ENCODE measurements around the gene UBR4. TPM values are rescaled to one million over a fixed set of nuclear protein-coding genes. Genes with fewer than 3 reads are reported as not detected.
A peak's percentile ranks its signal among the peaks of the same experiment; 100 is the strongest.

The UBR4 gene
- total RNA-seq, 4 donors from 2014 or later: 140 to 418 (median 223) TPM

DNA sequence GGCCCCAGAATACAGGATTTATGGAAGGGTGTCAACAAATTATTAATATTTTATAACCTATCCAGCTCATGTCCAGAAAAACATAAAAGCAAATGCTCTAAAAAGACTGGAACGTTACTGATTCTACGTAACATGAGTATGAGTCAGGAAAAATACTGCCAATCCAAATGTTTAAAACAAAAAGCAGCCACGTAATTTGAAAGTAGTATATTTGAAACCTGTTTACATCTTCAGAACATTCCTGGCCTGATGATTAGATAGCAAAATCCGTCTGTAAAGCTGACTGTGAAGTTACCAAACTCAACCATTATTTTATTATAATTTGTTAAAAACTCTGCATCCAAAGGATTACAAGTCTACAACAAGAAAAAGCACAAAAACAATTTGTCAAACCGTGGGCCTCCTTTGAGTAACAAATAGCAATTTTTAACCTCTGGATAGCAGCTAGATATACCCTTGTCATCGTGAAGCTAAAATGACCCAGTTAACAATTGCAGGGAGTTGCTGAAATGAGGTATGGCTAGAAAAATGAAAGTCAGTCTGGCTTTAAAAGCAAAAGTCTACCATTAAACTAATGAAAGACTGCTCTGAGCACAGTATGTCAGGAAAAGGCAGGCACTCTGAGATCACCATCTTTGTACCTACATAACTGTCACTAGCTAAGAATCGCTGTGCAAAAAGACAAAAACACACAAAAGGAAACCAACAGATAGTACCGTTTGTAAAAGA, 1.2 kb downstream of the UBR4 start:
- Histone ChIP-seq H3K27me3 (no peaks in the 10 kb centered on the region), H3K9me3 (no peaks in the 10 kb centered on the region), H3K27ac (peak overlapping the region; percentile 94 to 97 (median 96)), H3K4me1 (peaks cover 31 to 81% (median 47%) of the 10 kb centered on the region in 4 donors), H3K4me3 (peak overlapping the region; percentile 73 to 96 (median 87)), H3K36me3 (peaks cover 0 to 3% (median 0%) of the 10 kb centered on the region in 4 donors)
- WGBS, 2 donors (ENCODE audit: low coverage in 1 of 2): 18 to 19% methylated on average over 8 of the region's 8 CpGs
- DNase-seq: no peak
- intact Hi-C loops (cut with DNase I; ENCODE audit: low total_unique reads) (no loop called here), in situ Hi-C loops (cut with MboI; ENCODE audit: low pct_ligation_motif_present in 1 of 4, low pct_unique_long_range_greater_than_20kb in 1 of 4, low sequenced_read_pairs in 3 of 4) (no loop called here)
- TF ChIP-seq, protein P1, sequence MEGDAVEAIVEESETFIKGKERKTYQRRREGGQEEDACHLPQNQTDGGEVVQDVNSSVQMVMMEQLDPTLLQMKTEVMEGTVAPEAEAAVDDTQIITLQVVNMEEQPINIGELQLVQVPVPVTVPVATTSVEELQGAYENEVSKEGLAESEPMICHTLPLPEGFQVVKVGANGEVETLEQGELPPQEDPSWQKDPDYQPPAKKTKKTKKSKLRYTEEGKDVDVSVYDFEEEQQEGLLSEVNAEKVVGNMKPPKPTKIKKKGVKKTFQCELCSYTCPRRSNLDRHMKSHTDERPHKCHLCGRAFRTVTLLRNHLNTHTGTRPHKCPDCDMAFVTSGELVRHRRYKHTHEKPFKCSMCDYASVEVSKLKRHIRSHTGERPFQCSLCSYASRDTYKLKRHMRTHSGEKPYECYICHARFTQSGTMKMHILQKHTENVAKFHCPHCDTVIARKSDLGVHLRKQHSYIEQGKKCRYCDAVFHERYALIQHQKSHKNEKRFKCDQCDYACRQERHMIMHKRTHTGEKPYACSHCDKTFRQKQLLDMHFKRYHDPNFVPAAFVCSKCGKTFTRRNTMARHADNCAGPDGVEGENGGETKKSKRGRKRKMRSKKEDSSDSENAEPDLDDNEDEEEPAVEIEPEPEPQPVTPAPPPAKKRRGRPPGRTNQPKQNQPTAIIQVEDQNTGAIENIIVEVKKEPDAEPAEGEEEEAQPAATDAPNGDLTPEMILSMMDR (IDR thresholded peaks at IDR 0.05): no peak
- TF ChIP-seq POLR2AphosphoS5 (IDR thresholded peaks at IDR 0.05) (no peak), EP300 (IDR thresholded peaks at IDR 0.05; ENCODE audit: low read depth) (no peak), POLR2A (IDR thresholded peaks at IDR 0.05) (no peak)

DNA sequence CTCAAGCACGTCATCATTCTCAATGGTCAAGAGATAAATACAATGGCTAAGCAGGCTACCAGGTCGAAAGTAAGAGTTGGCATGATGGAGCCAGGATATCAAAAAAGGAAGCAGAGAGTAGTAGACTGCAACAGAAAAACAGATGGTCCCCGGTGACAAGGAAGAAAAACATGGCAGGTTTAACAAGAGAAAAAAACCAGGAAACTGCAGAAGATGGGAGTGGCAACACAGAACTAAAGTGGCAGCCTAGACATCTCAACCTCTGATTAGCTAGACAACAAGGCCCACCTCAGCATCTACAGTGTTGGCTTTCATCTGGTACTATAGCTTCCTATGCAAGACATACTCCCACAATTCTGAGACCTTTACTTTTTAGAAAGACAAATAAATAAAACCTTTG, 3.1 kb downstream of the UBR4 start:
- H3K4me3 ChIP-seq: no peak overlapping the region
- H3K27me3 ChIP-seq: no peaks in the 10 kb centered on the region
- in situ Hi-C loops (cut with MboI; ENCODE audit: low pct_ligation_motif_present in 1 of 4, low pct_unique_long_range_greater_than_20kb in 1 of 4, low sequenced_read_pairs in 3 of 4) (no loop called here), intact Hi-C loops (cut with DNase I; ENCODE audit: low total_unique reads) (no loop called here)
- no peaks in the 10 kb centered on the region for H3K9me3 ChIP-seq
- WGBS, 2 donors (ENCODE audit: low coverage in 1 of 2): 54 to 60% methylated on average over 3 of the region's 3 CpGs
- peaks cover 39 to 87% (median 58%) of the 10 kb centered on the region in 4 donors for H3K4me1 ChIP-seq
- no peak for DNase-seq
- peak overlapping the region; percentile 94 to 97 (median 96) for H3K27ac ChIP-seq
- H3K36me3 ChIP-seq: no peaks in the 10 kb centered on the region
- TF ChIP-seq EP300 (IDR thresholded peaks at IDR 0.05; ENCODE audit: low read depth) (no peak), POLR2AphosphoS5 (IDR thresholded peaks at IDR 0.05) (no peak), POLR2A (IDR thresholded peaks at IDR 0.05) (no peak)
- TF ChIP-seq, protein P1 (IDR thresholded peaks at IDR 0.05): no peak

DNA sequence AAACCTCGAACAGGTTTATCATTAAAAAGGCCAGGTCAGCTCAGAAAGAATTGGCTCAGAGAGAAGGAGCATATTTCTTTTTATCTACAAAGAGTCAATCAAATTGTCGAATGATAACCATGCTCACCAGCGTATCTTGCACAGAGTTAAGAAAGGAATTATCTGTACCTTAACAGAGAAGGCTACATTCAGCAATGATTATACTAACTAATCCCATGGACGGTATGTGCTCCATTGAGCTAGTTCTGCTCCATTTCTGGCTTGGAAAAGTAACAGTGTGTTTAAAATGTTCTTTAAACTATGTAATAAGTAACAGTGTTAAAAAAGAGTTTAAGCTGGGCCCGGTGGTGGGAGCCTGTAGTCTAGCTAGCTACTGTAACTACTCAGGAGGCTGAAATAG, 4.2 kb downstream of the UBR4 start:
- Histone ChIP-seq H3K27ac (peak overlapping the region in 2 of 4 donors; percentile 94 to 95), H3K9me3 (no peaks in the 10 kb centered on the region), H3K36me3 (peaks cover 0 to 5% (median under 1%) of the 10 kb centered on the region in 4 donors), H3K4me1 (peaks cover 30 to 76% (median 48%) of the 10 kb centered on the region in 4 donors), H3K27me3 (no peaks in the 10 kb centered on the region), H3K4me3 (no peak overlapping the region)
- WGBS, 2 donors (ENCODE audit: low coverage in 1 of 2): 67 to 72% methylated on average over 5 of the region's 5 CpGs
- intact Hi-C loops (cut with DNase I; ENCODE audit: low total_unique reads) (no loop called here), in situ Hi-C loops (cut with MboI; ENCODE audit: low pct_ligation_motif_present in 1 of 4, low pct_unique_long_range_greater_than_20kb in 1 of 4, low sequenced_read_pairs in 3 of 4) (no loop called here)
- no peak for TF ChIP-seq POLR2A (IDR thresholded peaks at IDR 0.05)
- TF ChIP-seq EP300 (IDR thresholded peaks at IDR 0.05; ENCODE audit: low read depth): no peak
- no peak for TF ChIP-seq POLR2AphosphoS5 (IDR thresholded peaks at IDR 0.05)
- TF ChIP-seq, protein P1 (IDR thresholded peaks at IDR 0.05): no peak
- no peak for DNase-seq

DNA sequence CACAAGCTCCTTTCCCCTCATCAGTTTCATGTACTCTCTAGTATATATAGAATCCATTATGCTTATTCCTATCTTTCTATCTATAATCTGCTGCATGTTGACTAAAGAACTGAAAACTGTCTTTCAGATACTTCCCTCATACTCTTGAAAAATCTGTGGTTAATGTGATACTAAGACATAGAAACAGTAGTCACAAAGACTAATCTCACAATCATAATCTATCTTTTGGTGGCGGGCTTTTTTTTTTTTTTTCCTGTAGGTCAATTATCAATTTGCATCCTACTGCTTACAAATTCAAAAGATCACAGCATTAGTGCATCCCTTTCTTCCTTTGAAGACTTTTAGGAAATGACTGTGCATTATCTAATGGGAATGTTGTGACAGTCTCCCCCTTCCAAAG, 4.7 kb downstream of the UBR4 start:
- H3K36me3 ChIP-seq: peaks cover 0 to 8% (median 2%) of the 10 kb centered on the region in 4 donors
- H3K4me3 ChIP-seq: no peak overlapping the region
- WGBS, 2 donors (ENCODE audit: low coverage in 1 of 2): 72 to 100% methylated on average over 1 of the region's 1 CpG
- DNase-seq: no peak
- in situ Hi-C loops (cut with MboI; ENCODE audit: low pct_ligation_motif_present in 1 of 4, low pct_unique_long_range_greater_than_20kb in 1 of 4, low sequenced_read_pairs in 3 of 4) (no loop called here), intact Hi-C loops (cut with DNase I; ENCODE audit: low total_unique reads) (no loop called here)
- peak overlapping the region in 2 of 4 donors; percentile 3 to 94 for H3K27ac ChIP-seq
- H3K9me3 ChIP-seq: no peaks in the 10 kb centered on the region
- peaks cover 29 to 73% (median 46%) of the 10 kb centered on the region in 4 donors for H3K4me1 ChIP-seq
- TF ChIP-seq POLR2A (IDR thresholded peaks at IDR 0.05): no peak
- no peak for TF ChIP-seq POLR2AphosphoS5 (IDR thresholded peaks at IDR 0.05)
- TF ChIP-seq EP300 (IDR thresholded peaks at IDR 0.05; ENCODE audit: low read depth): no peak
- TF ChIP-seq, protein P1 (IDR thresholded peaks at IDR 0.05): no peak
- no peaks in the 10 kb centered on the region for H3K27me3 ChIP-seq

Measured in transverse colon (tissue), 4 donors.